Measurements from ENCODE around the gene SCTR.

The SCTR gene

GRCh38 chr2:119474371-119475224, 49.7 kb downstream of the SCTR start:
- DNase-seq (ENCODE audit: low read depth), result no peak

- DNase-seq (ENCODE audit: low read depth), result no peak
These were observed 50.5 kb downstream of the SCTR start for GRCh38 chr2:119473621-119474370.

- DNase-seq (ENCODE audit: low read depth), result no peak
These were observed 51.5 kb downstream of the SCTR start for GRCh38 chr2:119472749-119473148.

GRCh38 chr2:119469661-119470297, 54.5 kb downstream of the SCTR start:
- no peak for DNase-seq (ENCODE audit: low read depth)

DNA sequence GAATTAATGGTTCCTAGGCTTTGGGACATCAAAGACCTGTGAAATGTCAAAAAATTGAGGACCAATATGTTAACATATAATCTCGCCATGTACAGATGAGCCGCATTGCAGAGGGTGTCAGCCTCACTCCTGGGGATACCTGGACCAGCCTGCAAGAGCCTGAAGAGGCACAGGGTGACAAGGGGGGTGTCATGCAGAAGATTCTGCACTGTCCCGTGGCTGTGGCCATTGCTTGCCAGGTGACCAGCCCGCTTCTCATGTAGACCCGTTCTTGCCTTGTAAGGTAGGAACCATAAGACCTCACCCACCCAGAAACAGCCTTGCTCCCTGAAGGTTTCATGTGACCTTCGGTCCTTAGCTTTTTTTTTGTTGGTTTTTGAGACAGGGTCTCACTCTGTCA, 55.2 kb downstream of the SCTR start:
- no peak for DNase-seq (ENCODE audit: low read depth)

DNA sequence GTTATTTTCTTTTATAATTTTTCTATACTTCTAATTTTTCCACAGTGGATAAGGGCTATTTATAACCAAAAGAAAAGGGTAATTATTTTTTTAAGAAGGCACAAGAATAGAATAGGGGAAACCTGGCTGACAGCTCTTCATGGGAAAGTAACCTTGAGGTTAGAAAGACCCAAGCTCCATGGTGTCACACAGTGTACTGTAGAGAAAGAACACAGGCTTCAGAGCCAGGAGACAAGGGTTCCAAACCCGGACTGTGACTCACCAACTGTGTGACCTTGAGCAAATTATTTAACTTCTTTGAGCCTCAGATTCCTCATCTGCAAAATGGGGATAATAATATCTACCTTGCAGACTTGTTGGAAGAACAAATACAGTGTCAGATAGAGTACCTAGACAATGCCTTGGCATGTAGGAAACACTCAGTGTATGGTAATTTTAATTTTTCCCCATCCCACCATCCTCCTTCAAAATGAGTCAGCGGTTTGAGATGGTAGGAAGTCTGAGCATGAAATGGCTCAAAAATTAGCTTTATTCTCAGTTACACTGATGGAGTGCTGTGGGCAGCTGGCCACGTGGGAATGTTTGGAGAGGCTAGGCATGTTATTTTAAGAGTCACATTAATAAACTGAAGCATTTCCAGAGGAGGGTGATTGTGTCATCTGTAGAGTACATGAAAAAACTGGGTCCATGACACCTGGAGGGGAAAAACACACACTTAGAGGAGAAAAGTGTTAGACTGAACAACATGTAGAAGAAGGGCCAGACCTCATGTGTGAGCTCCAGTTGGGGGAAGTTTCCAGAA, 55.9 kb downstream of the SCTR start:
- DNase-seq (ENCODE audit: low read depth), result no peak

- no peak for DNase-seq (ENCODE audit: low read depth)
These were observed 57.9 kb downstream of the SCTR start for GRCh38 chr2:119466373-119466772.

- DNase-seq (ENCODE audit: low read depth), result no peak
These were observed 58.6 kb downstream of the SCTR start for GRCh38 chr2:119465687-119466086.

GRCh38 chr2:119464981-119465380, 59.3 kb downstream of the SCTR start:
- DNase-seq (ENCODE audit: low read depth), result no peak

GRCh38 chr2:119463990-119464389, 60.3 kb downstream of the SCTR start:
- no peak for DNase-seq (ENCODE audit: low read depth)

DNA sequence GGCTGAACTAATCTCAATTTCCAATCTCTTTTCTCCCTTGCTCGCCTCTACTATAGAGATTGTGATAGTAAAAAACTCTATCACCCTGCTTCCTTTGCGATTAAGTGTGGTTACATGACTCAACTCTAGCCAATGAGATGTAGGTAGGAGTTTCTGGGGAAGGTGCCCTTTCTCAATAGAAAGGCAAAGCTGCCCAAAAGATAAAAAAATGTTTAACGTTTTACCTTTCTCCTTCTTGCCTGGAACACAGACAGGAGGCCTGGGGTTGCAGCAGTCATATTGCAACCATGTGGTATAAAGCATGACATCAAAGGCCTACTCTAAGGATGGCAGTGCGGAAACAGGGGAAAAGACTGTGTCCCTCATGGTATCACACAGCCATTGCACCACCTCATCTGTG, 61.1 kb downstream of the SCTR start:
- no peak for DNase-seq (ENCODE audit: low read depth)

DNA sequence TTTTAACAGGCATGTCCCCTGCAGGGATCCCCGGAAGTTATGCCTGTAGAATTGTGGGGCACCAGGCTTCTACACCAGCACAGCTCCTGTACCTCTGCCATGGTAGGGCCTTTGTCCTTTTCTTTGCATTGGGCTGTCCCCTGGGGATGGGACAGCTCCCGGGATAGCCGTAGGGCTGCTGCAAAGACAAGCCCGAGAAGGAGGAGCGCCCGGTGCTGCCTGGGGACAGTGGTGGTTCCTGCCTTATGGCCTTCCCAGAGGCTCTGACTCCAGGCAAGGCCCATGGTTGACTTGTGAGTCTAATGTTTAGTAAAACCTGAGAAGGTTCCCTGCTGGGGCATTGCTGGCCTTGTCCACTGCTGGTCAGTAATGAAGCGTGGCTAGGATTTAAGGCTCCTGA, 61.7 kb downstream of the SCTR start:
- no peak for DNase-seq (ENCODE audit: low read depth)

GRCh38 chr2:119461811-119462210, 62.5 kb downstream of the SCTR start:
- no peak for DNase-seq (ENCODE audit: low read depth)

- no peak for DNase-seq (ENCODE audit: low read depth)
These were observed 64.2 kb downstream of the SCTR start for GRCh38 chr2:119460076-119460475.

DNA sequence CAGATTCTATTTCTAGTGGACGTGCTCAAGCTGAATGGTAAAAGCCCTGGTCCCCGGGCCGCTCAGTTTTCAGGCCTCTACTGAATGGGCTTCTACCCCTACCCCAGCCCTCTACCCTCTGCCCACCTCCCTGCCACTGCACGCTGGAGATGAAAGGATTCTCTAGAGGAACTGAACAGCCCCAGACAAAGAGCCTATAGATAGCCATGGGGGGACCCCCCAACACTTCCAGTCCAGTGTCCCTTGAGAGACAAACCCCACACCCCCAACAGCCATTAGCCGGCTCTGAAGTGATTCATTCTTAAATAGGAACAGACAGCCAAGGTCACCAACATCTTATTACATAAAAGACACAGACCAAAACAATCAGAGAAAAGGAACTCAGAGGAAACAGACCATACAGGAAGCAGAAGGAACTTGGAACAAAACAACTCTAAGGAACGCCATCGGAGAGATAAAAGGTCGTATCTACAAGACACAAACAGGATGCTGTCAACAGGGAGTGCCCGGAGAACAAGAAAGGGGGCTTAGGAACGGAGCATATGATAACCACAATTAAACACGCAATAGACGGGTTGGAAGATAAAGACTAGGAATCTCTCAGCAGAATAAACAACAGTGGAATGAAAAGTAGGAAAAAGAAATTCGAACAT, 69.1 kb downstream of the SCTR start:
- DNase-seq (ENCODE audit: low read depth), result no peak

GRCh38 chr2:119453972-119454593, 70.2 kb downstream of the SCTR start:
- DNase-seq (ENCODE audit: low read depth), result no peak

DNA sequence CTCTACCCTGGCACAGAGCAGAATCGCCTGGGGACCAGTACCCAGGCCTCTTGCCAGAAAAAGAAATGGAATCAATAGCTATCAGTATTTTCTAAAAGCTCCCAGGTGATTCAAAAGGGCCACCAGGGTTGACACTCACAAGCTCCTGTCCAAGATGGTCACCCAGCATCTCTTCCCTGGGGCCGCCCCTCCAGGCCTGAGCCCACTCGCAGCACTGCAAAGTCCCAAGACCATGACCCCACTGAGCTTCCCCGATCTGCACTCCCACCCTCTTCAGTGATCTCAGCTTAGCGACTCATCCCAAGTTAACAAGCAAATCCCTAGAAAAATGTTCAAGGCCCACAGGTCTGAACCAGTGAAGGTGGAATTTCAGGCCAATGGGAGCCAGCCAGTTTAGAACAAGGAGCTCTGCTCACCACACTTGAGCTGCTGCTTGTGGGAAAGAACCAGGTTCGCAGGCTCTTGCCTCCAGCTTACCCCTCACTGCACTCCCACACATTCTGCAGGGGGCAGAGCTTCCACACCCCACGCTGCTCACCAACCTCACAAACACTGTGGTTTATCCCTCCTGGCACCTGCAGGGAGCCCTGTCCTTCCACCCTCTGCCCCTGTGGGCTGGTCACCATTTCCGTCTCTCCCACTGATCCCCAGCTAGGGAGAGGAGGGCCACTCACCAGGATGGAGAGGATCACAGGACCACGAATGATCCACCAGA, 72.8 kb downstream of the SCTR start:
- DNase-seq (ENCODE audit: low read depth), result no peak

- no peak for DNase-seq (ENCODE audit: low read depth)
These were observed 74.8 kb downstream of the SCTR start for GRCh38 chr2:119449521-119449920.

DNA sequence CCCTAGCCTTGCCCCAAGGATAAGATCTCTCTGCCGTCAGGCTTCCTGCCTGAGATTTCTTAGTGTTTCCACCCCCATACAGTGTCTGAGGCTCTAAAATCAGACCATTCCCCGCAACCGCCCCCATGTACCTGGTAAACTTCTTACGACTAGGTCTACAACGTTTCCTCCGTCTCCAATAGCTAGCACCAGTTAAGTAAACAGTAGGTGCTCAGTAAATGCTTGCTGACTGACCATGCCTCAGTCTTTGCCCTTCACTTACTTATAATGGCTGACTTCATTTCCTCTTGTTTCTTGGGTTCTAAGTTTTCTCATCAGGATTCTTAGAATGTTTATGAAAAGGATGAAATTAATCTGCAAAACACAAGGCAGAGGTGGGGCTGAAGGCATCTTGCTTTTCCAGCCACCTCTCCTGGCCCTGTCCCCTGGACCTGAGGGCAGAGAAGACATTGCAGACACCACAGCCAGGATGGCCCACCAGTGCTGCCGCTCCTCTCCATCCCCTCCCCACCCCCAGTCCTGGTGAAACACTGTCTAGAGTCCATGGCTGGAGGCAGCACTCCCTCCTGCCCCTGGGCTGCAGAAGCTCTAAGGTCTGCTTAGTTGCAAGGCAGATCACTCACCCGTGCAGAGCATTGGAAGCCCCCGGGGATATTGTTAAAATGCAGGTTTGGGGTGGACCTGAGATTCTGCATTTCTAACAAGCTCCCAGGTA, 75.7 kb downstream of the SCTR start:
- no peak for DNase-seq (ENCODE audit: low read depth)

DNA sequence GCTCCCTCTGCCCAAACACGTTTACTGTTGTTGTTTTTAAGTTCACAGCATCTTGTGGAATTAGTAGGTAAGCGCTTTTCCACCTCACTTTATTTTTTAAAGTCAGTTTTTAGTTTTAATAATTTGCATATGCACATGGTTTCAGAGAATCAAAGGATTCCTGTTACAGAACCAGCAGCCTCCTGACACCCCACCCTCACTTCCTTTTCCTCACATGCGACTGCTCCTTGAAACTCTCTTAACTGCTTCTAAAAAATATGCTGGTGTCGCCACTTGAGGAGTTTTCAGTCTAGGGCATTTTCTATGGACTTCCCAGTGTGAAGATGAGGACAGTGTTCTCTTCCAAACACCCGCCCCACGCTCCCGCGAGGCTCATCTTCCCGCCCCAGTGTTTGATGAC, 78.2 kb downstream of the SCTR start:
- no peak for DNase-seq (ENCODE audit: low read depth)

Measured in HS-27A (cell line).